A172 (cell line): ENCODE measurements around the gene TNNT3. TPM values are rescaled to one million over a fixed set of nuclear protein-coding genes. Genes with fewer than 3 reads are reported as not detected.
A peak's percentile ranks its signal among the peaks of the same experiment; 100 is the strongest.

Source experiments
- DNase-seq: peaks from one replicate; pipeline ENCODE4 v3.0.0-alpha.2; 2015; ENCODE audit warnings: low spot score
- total RNA-seq: library from RNA; depleted of rRNA; stranded (reverse); fragments of >200 nt; shearing (Covaris generic); gene quantifications from 2 replicates; pipeline ENCODE4 v1.2.3, GENCODE V29; 2014

TNNT3 gene
- total RNA-seq, 1 experiment from 2014 or later, result not detected

DNA sequence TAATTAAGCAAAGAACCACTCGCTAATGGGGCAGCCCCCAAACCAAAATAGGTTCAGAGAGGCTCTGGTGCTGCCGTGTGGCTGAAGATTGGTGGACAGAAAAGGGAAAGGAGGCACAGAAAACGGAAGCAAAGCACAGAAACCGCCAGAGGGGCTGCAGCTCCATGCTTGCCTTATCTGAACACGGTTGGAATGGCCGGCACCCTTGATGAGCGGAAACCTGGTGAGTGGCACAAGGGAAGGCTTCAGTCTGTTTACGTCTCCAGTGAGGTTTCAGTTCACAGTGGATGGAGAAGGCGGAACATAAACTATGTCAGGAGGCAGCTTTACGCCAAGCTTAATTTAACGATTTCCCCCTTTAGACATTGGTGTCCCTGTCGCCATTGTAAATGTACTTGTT is 22.6 kb upstream of the TNNT3 start:
- DNase-seq, result no peak

DNA sequence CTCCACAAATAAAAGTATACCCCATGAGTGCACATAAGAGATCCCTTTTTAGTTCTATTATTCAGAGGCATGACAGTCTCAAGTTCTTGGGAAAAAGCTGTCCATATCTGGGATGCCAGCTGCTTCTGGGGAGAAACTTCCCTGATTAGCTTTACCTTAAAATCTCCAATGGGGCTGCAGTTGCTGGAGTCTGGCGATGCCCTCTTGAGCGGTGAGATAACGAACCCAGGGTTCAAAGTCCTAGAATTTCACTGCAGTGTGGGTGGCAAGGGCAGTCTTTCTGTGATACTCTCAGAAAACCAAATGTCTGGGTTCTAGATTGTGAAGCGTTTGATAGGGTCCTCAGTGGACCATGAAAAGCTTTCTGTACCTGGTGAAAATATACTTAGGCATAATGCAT is 20.4 kb upstream of the TNNT3 start:
- no peak for DNase-seq

DNA sequence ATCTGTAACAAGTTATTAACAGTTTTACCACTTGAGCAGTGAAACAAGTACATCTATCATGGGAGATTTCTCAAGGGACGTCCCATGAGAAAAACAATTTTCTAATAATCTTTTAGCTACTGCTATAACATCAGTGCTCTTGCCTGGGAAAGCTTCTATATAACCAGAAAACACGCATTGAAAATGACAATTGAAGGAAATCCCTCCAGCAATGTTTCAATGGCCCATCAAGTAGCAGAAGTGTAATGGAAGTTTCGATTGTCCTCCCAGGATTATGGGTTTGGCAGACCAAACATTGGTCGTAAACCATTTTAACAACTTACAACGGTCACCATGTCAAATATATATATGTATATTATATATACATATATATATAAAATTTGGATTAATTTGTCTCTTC is 19.8 kb upstream of the TNNT3 start:
- DNase-seq, result no peak

DNA sequence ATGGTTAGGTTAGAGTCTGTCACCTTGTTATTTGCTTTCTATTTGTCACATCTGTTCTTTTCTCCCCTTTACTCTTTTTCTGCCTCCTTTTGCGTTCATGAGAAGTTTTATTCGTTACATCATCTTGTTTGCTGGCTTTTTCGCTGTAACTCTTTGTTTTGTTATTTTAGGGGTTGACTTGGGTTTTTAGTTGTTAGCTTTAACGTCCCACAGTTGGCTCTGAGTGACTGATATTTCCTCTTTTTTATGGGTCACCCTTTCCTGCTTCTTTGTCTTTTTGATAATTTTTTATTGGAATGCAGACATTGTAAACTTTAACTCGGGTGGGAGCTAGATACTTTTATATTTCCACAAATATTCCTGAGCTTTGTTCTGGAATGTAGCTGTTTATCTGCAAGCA is 13.3 kb upstream of the TNNT3 start:
- no peak for DNase-seq

DNA sequence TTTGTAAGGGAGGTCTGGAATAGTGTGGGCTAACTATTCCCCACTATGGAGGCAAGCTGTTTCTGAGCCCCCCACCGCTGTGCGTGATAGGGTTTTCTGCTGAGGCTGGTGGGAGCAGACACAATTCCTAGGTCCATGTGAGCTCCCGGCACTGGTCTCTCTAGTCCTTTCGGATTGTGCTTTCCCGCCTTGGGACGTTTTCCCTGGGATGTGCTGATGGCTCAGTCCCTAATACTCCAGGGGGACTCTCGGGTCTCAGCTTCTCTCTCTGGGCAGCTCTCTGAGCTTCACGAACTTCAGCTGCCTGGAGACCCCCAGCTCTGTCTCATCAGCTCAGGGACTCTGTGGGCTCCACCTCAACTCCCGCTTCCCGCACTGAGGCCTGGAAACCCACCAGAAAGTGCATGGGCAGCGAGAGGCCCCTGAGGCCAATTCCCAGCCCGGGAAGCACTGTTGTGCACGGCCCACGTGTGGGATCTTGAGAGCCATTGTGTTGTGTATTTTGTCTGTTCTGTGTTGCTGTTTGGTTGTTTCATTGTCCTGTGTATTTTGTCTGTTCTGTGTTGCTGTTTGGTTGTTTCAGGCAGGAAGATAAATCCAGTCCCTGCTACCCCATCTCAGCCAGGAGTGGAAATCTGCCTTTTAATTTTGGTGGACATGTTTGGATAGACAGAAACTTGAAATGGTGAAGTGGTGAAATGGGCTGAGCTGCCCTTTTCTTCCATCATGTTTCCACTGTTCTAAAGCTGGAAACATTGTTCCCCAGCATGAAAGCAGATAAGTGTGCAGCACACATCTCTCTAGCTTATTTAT is 12.7 kb upstream of the TNNT3 start:
- no peak for DNase-seq

DNA sequence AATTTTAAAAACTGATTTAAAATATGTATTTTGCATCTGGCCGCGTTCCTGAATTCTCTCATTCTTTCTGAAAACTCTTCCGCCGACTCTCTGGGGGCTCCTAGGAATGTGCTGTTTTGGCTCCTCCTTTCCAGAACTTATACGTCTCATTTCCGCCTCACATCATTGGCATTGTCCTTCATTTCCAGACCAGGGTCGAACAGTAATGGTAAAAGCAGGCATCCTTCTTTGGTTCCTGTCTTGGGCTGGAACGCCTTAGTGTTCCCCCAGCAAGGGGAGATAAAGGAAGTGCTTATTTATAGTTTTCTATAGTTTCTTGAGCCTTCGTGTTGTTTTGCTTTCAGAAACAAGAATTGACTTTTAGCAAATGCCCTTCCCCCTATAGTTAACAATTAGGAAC is 10.9 kb upstream of the TNNT3 start:
- no peak for DNase-seq

DNA sequence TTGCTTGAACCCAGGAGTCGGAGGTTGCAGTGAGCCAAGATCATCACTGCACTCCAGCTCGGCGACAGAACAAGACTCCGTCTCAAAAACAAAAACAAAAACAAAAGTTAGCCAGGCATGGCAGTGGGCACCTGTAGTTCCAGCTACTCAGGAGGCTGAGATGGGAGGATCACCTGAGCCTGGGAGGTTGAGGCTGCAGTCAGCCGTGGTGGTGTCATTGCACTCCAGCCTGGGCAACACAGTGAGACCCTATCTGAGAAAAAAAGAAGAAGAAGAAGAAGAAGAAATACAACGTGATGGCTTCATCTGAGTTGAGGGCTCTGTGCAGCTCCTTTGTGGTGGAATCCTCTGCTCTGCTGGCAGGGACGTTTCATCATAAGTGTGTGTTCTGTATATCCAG is 10.0 kb upstream of the TNNT3 start:
- no peak for DNase-seq

DNA sequence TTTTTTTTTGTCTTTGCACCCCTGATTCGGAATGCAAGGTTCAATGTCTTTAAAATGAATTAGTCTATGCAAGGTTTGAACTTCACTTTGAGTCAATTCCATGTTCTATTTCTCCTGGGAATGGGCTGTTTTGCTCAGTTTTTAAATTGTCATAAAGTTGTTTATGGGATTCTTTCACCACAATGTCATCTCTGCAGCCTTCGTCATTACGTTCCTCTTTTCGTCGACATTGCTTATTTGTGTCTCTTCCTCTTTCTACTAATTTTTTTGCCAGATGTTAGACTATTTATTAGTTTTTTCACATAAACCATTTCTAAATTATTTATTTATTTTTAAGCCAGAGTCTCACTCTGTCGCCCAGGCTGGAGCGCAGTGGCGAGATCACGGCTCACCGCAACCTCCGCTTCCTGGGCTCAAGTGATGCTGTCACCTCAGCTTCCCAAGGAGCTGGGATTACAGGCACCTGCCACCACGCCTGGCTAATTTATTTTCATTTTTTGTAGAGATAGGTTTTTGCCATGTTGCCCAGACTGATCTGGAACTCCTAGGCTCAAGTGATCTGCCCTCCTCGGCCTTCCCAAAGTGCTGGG is 7.1 kb upstream of the TNNT3 start:
- DNase-seq, result no peak

DNA sequence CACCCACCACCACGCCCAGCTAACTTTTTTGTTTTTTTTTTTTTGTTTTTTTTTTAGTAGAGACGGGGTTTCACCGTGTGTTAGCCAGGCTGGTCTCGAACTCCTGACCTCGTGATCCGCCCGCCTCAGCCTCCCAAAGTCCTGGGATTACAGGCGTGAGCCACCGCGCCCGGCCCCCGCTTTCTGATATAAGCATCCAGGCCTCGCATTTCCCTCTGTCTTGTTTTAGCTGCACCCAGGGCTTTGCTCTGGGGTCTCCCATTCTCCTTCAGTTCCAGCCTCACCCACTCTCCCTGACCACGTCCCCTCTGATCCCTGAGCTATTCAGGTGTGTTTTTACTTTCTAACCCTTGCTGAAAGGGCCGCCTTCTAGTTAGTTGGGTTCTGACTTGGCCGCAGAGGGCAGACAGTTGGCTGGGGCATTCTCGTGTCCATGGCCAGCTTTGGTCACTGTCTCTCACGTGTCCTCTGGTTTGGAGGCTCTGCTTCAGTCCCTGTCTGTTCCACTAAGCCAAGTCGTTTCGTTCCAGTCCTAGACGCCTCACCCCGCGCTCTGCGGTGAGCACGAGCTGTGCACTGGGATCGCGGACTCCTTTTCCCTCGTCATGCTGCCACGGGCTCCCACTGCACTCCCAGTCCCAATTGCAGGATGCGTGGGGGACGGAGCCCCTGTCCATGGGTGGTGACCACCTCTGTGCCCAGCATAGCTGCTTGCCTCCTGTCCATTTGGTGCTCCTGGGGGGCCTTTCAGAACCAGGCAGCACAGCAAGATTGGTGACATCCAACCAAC is 6.0 kb upstream of the TNNT3 start:
- no peak for DNase-seq

DNA sequence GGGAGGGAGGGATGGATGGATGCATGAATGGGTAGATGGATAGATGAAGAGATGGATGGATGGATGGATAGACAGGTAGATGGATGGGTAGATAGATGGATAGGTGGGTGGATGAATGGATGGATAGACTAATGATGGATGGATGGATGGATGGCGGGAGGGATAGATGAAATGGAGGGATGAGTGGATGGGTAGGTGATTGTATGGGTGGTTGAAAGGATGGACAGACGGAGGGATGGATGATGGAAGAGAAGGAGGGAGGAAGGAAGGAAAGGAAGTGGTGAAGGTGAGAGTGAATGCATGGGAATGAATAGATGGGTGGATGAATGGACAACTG is 3.7 kb upstream of the TNNT3 start:
- DNase-seq, result no peak

DNA sequence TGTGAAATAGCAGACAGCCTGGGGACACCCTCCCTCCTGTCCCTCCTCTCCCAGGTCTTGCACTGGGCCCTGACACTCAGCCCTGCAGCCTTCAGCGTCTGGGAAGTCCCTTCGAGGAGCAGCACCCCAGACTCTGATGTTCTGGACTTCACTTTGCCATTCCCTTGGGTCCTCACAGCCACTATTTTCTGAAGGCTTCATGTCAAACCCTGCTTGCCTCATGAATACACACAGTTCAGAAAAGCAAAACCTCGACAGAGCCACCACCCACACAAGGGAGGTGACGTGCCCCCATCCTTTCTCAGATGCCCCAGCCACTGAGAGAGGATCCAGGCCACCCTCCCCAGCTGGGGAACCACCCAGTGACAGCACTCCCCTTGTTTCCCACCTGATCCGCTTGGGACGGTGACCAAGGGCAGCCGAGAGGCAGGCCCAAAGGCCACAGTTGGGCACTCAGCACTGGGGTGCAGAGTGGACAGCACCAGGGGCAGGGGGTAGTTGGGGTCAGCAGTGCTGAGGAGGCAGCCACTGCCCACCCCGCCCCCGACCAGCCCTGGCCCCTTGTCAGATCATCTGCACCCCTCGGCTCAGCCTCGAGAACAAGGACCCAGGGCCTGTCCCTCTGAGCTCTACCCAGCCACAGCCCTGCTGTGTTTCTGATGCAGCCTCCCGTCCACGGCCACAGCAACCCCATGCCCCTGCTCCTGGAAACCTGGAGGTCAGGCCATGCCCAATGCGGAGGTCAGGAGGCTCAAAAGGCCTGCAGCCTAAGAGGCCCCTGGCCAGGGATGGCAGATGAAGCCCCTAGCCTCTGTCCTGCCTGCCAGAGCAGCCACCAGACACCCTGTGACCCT is 3.1 kb upstream of the TNNT3 start:
- DNase-seq, result no peak

DNA sequence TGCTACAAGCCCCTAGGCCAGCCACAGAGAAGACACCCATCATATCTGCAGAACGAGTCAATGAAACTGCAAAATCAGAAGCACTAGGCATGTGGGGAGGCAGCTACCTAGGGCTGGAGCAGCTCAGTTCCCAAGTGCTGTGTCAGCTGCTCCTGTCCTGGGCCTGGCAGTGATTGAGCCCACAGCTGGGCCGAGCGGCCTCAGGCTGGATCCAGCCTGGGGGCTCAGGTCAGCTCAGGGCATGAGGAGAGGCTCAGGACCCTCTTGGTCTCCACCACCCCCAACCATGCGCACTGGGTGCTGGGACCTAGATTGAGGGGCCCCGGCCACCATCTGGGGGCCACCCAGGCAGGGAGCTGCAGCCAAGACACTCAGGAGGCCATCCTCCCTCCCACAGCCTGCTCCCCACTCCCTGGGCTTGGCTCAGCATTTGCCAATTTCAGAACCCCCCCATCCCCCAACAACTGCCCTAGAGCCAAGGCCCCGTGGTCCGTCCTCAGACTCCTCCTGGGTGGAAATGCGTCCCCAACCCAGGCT is 2.4 kb upstream of the TNNT3 start:
- DNase-seq, result no peak

DNA sequence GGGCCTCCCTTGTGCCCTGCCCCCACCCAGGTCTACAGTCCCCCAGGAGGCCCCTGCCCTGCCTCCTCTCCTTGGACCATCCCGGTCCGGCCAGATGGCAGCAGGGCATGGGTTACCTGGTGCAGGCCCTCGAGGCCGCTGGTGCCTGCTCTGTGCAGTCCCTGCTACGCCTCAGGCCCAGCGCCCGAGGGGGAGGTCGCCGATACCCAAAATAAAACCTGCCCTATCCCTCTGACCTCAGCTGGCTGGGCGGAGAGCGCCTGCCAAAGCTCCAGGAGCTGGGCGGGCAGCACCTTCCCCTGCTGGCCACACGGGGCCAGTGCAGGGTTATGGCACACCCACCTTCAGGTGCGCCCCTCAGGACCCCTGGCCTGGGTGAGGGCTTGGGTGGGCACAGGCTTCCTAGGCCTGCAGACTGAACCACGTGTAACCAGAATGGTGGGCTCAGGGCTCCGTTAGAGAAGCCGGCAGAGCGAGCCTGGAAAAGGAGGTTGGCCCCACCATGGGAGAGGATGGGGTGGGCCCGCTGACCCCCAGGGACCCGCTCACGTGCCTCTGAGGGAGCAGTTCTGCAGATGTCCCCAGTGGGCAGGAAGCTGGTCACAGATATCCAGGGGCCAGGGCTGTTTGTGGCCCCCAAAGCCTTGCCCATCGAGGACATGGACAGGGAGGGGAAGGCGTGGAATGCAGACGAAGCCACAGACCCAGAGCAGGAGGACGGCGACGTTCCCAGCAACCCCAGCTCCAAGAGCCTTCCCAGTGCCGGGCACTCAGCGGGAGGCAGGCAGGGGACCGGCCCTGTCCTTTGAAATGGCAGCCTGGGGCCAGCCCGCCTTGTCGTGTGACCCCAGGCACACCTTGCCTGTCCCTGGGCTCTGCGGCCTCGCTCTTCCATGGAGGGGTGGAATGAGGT is 1.7 kb upstream of the TNNT3 start:
- no peak for DNase-seq

DNA sequence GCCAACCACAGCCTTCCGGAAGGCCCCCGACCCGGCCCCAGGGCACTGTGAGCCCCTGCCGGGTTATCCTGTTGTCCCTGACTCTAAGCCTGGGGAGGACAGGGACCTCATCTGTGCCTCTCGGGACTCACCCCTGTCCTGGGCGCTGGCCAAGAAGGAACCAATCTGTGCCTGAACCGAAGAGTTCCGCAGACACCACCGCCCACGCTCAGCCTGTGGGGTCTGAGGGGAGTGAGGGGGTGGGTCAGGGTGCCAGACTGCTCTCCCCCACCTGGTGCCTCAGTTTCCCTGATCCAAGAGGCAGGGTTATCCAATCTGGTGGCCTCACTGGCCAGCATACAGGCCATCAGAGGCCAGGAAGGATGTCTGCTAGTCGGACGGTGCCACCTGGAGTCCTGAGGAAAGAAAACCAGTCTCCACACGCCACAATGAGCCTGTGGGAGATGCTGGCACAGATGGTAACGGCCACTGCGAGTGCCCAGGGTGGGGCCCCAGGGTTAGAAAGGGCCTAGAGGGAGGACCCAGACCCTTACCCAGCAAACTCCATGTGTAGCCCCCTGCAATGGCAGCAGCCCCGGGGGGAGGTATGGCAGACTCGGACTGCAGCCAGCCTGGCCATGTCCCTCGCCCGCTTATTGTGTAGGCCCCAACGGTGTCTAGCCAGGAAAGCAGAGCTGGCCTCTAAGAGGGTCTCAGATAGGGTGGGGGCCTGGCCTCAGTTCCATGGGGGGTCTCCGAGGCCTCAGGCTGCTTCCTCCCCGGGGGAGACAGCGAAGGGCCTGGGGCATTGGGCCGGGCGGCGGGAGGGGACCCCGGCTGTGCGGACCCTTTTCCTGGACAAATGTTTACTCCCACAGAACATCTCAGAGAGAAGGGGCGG is 827 bp upstream of the TNNT3 start:
- DNase-seq, result peak; percentile 14

DNA sequence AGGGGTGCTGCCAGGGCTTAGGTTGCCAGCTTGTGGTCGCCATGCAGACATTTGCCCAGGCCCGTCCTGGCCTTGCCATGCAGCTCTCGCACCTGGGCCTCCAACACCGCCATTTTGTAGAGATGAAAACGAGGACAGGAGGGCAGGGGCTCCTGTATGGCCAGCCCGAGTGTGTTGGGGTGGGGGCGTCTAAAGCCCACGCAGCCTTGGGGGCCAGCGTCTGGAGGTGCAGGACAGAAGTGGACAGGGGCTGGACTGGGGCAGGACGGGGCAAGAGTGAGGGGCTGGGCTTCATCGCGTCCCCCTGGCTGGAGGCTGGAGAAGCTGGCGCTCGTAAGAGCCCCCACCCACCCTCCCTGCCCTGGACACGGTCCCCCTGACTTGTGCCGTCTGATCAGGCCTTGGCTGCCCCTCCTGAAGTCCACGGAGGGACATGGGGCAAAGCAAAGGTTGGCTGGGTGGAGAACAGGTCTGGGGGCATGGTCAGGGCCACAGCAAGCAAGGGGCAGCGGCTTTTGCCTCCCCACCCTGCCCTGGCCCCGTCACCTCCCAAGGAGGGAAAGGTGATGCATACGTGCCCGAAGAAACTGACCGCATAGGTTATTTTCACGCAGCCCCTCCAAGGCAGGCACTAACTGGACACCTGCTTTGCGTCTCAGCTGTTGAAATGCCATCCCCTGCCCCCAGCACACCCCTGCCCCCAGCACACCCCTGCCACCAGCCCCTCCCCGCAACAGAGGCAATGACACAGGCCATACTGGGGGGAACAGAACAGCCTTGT is 815 bp downstream of the TNNT3 start:
- DNase-seq, result no peak

DNA sequence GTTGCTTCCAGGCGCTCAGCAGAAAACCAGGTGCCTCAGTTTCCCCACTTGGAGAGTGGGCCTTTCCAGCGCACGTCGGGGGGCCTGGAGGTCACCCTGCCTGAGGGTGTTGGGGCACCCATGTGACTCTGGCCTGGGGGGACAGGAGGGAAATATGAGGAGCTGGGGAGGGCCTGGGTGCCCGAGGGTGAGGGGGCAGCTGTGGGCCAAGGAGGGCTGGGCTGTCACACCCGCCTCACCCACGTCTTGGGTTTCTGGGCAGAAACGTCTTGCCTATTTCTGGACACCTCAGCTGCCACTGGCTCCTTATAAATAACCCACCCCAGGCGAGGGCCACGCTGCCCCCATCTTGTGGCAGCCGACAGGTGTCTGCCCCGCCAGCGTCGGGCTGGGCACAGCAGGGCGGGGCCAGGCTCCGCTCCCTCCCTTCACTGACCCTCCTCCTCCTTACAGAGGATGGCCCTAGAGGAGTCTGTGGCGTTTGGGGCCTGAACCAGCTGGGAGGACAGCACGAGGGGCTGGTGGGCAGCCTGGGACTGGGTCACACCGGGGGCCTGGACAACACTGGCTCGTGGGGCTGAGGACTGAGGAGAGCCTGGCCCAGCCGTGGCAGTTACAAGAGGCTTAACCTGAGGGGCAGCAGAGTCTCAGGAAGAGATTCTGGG is 1.5 kb downstream of the TNNT3 start:
- no peak for DNase-seq

DNA sequence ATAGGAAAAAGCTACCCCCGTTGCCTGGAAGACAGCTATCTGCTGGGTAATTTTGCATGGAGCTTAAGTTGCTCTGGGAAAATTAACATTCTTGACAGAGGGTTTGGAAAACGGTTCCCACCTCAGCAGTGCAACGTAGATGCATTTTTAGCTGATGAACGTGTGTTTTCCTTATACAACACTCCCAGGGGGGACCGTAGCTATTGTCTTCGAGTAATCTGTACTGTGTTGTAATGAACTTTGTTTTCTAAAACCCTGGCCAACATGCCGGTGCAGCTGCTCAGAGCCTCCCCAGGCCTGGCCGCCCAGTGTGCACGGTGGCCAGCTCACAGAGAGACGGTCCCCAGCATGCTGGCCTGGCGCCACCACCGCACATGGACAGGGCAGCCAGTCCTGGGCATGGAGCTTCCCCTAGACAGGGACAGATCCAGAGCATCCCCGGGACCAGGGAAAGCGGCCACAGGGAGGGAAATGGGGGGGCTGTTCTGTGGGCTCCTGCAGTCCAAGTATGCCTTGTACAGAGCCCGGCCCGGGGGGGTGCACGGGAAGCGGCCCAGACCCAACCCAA is 2.2 kb downstream of the TNNT3 start:
- no peak for DNase-seq

DNA sequence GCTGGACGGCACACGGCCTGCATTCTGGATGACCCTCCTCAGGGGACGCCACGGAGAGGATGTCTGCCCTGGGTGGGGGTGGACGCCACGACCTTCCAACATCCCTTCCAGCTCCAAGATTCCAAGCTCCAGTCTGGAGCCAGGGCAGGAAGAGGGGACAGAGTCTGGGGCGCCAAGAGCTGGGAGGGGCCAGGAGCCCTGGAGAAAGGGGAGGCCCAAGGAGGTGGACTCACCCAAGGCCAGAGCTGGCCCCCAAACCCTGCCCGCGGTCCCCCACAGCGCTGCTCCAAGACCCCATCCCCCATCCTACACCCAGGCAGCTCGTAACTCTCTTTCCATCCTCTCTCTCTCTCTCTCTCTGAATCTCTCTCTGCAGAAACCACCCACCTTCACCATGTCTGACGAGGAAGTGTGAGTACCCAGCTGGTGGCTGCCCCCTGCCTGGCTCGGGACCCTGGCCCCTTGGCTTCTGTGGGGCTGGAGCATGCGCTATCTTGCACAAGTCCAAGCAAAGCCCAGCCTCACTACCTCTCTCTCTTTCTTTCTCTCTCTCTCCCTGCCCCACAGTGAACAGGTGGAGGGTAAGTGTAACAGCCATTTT is 3.1 kb downstream of the TNNT3 start:
- DNase-seq, result no peak
